Prostate gland (tissue), 2 donors: Measurements from ENCODE around the gene N4BP2L1. TPM values are rescaled to one million over a fixed set of nuclear protein-coding genes. Genes with fewer than 3 reads are reported as not detected.

ENCODE experiments used
- DNase-seq: peaks from one replicate; pipeline ENCODE4 v3.0.0-alpha.2; 2019; ENCODE audit warnings: low spot score
- H3K27ac ChIP-seq, 2 donors: fragments of 200-600 bp; sonication (generic); 2 replicates each; pipeline ENCODE4 v1.5.1; 2017 to 2019
- H3K27me3 ChIP-seq: fragments of 200-600 bp; sonication (generic); replicated peaks from 2 replicates; pipeline ENCODE4 v1.5.1; 2019; ENCODE audit not compliant: insufficient read depth
- H3K36me3 ChIP-seq, 2 donors: fragments of 200-600 bp; sonication (generic); 1 replicate in 1 of 2; 2 replicates in 1 of 2; pipeline versions ENCODE4 v1.5.1 to v1.8.1; 2017 to 2019
- H3K4me1 ChIP-seq: fragments of 200-600 bp; sonication (generic); replicated peaks from 2 replicates; pipeline ENCODE4 v1.5.1; 2019
- H3K4me3 ChIP-seq, 2 donors: fragments of 200-600 bp; sonication (generic); 2 replicates each; pipeline ENCODE4 v1.5.1; 2017 to 2019
- H3K9me3 ChIP-seq: fragments of 200-600 bp; sonication (generic); 2 replicates; pipeline ENCODE4 v1.5.1; 2017
- CTCF ChIP-seq, 4 experiments: fragments of 200-600 bp in 2 of 4; fragments of 450-650 bp in 2 of 4; sonication (generic) in 2 of 4; IDR thresholded peaks; 1 replicate in 3 of 4; 2 replicates in 1 of 4; pipeline ENCODE4 v1.5.1; 2016 to 2019; ENCODE audit warnings: antibody characterized with exemption in 4 of 4, mild to moderate bottlenecking in 2 of 4, moderate library complexity in 2 of 4
- POLR2A ChIP-seq: fragments of 450-650 bp; IDR thresholded peaks from one replicate; pipeline ENCODE4 v1.6.1; 2016; ENCODE audit warnings: antibody characterized with exemption, mild to moderate bottlenecking
- POLR2AphosphoS5 ChIP-seq: sonication (generic); formaldehyde crosslinking; IDR thresholded peaks from one replicate; pipeline ENCODE4 v1.6.1; 2017; ENCODE audit warnings: antibody characterized with exemption
- WGBS: methylation state at CpG from one replicate; pipeline ENCODE4 v1.1.5; 2018; 5-methylcytosine and 5-hydroxymethylcytosine counted together
- intact Hi-C: fragments of 100-400 bp; cut with DNase I; formaldehyde crosslinking; loops from one replicate; pipeline ENCODE4 v1.14.2; 2022
- total RNA-seq, 2 donors: library from RNA; depleted of rRNA; stranded (reverse); fragments of >200 nt; gene quantifications; one replicate each; pipeline ENCODE4 v1.1.0, GENCODE V29; 2016

Gene N4BP2L1
- total RNA-seq, 2 donors from 2014 or later, result 20.9 to 22.7 TPM

- no peaks in the 10 kb centered on the region for H3K27me3 ChIP-seq
- 93% methylated on average over 7 of the region's 8 CpGs for WGBS
- no peak for DNase-seq
- H3K4me1 ChIP-seq, result no peaks in the 10 kb centered on the region
- TF ChIP-seq CTCF (IDR thresholded peaks at IDR 0.05) (no peak), POLR2A (no peak), POLR2AphosphoS5 (no peak)
- no peaks in the 10 kb centered on the region for H3K9me3 ChIP-seq
- no peak overlapping the region for H3K4me3 ChIP-seq
- intact Hi-C loops, result no loop called here
- H3K27ac ChIP-seq, result no peak overlapping the region
- no peaks in the 10 kb centered on the region for H3K36me3 ChIP-seq
Measured at GRCh38 chr13:32454886-32455593, 27.1 kb upstream of the N4BP2L1 start.

GRCh38 chr13:32453981-32454380, 26.1 kb upstream of the N4BP2L1 start:
- intact Hi-C loops, result no loop called here
- TF ChIP-seq POLR2AphosphoS5, result no peak
- no peak for TF ChIP-seq POLR2A
- TF ChIP-seq CTCF (IDR thresholded peaks at IDR 0.05), result no peak
- Histone ChIP-seq H3K4me3 (no peak overlapping the region), H3K27ac (no peak overlapping the region), H3K36me3 (no peaks in the 10 kb centered on the region), H3K4me1 (no peaks in the 10 kb centered on the region), H3K27me3 (no peaks in the 10 kb centered on the region), H3K9me3 (no peaks in the 10 kb centered on the region)
- 74% methylated on average over 1 of the region's 1 CpG for WGBS
- DNase-seq, result no peak

- Histone ChIP-seq H3K4me1 (no peaks in the 10 kb centered on the region), H3K4me3 (no peak overlapping the region), H3K27ac (no peak overlapping the region), H3K27me3 (no peaks in the 10 kb centered on the region), H3K9me3 (no peaks in the 10 kb centered on the region), H3K36me3 (no peaks in the 10 kb centered on the region)
- intact Hi-C loops, result no loop called here
- WGBS, result 97% methylated on average over 1 of the region's 1 CpG
- TF ChIP-seq POLR2A (no peak), CTCF (IDR thresholded peaks at IDR 0.05) (no peak), POLR2AphosphoS5 (no peak)
- no peak for DNase-seq
Measured at GRCh38 chr13:32448972-32449371, 21.0 kb upstream of the N4BP2L1 start.

GRCh38 chr13:32447894-32448623, 20.1 kb upstream of the N4BP2L1 start:
- TF ChIP-seq CTCF (IDR thresholded peaks at IDR 0.05), result no peak
- TF ChIP-seq POLR2A, result no peak
- no peak for TF ChIP-seq POLR2AphosphoS5
- Histone ChIP-seq H3K27ac (no peak overlapping the region), H3K9me3 (no peaks in the 10 kb centered on the region), H3K27me3 (no peaks in the 10 kb centered on the region), H3K36me3 (no peaks in the 10 kb centered on the region), H3K4me1 (no peaks in the 10 kb centered on the region), H3K4me3 (no peak overlapping the region)
- intact Hi-C loops, result no loop called here
- no peak for DNase-seq
